NCI-H187 treated with DMSO at 0.1 percent for 48 hours (cell line): Measurements from ENCODE around the gene ADRA1B.

Experiments
- DNase-seq: peaks from one replicate; lab custom pipeline; 2025; lab: John Stamatoyannopoulos, UW

Gene ADRA1B

GRCh38 chr5:159915904-159916840 lies at the start of gene ADRA1B:
Gene ADRA1B (plus strand): TSS chr5:159916482. CDS start chr5:159916906, 424 bp downstream.
- no peak for DNase-seq

- no peak for DNase-seq
Observed at GRCh38 chr5:159873680-159874079, 42.6 kb upstream of the ADRA1B start.

GRCh38 chr5:159874263-159874662 lies 42.0 kb upstream of the ADRA1B start:
- no peak for DNase-seq

GRCh38 chr5:159877016-159877415 lies 39.3 kb upstream of the ADRA1B start:
- no peak for DNase-seq

- no peak for DNase-seq
Observed at GRCh38 chr5:159877894-159878448, 38.3 kb upstream of the ADRA1B start.

- no peak for DNase-seq
Observed at GRCh38 chr5:159878988-159879471, 37.3 kb upstream of the ADRA1B start.

- no peak for DNase-seq
Observed at GRCh38 chr5:159880676-159881075, 35.6 kb upstream of the ADRA1B start.

GRCh38 chr5:159881967-159882366 lies 34.3 kb upstream of the ADRA1B start:
- DNase-seq, result no peak

GRCh38 chr5:159883522-159883950 lies 32.7 kb upstream of the ADRA1B start:
- DNase-seq, result no peak

GRCh38 chr5:159884917-159885620 lies 31.2 kb upstream of the ADRA1B start:
- no peak for DNase-seq

GRCh38 chr5:159886296-159886695 lies 30.0 kb upstream of the ADRA1B start:
- no peak for DNase-seq

- DNase-seq, result no peak
Observed at GRCh38 chr5:159887050-159887449, 29.2 kb upstream of the ADRA1B start.

GRCh38 chr5:159888860-159889259 lies 27.4 kb upstream of the ADRA1B start:
- no peak for DNase-seq

- DNase-seq, result no peak
Observed at GRCh38 chr5:159890141-159890540, 26.1 kb upstream of the ADRA1B start.

GRCh38 chr5:159891371-159891770 lies 24.9 kb upstream of the ADRA1B start:
- DNase-seq, result no peak

GRCh38 chr5:159893040-159893695 lies 23.1 kb upstream of the ADRA1B start:
- no peak for DNase-seq

- DNase-seq, result no peak
Observed at GRCh38 chr5:159894149-159894720, 22.0 kb upstream of the ADRA1B start.

GRCh38 chr5:159897786-159898393 lies 18.4 kb upstream of the ADRA1B start:
- DNase-seq, result no peak

GRCh38 chr5:159899067-159900049 lies 16.9 kb upstream of the ADRA1B start:
- DNase-seq, result no peak

GRCh38 chr5:159901308-159901707 lies 15.0 kb upstream of the ADRA1B start:
- DNase-seq, result no peak
